WTC11 (cell line): ENCODE measurements around the gene GRM4. TPM values are rescaled to one million over a fixed set of nuclear protein-coding genes. Genes with fewer than 3 reads are reported as not detected.
A peak's percentile ranks its signal among the peaks of the same experiment; 100 is the strongest.

ENCODE experiments used
- ATAC-seq: fragments of 200-7000 bp; cut with Tn5 transposase; 2 replicates; pipeline ENCODE4 v1.10.0; 2021; ENCODE audit warnings: mild to moderate bottlenecking, moderate library complexity
- CTCF ChIA-PET: fragments of 300-600 bp; sonication (Branson Sonifier 250); formaldehyde crosslinking; loops from one replicate; lab custom pipeline; 2021; ENCODE audit warnings: antibody characterized with exemption; lab: Charles Lee
- POLR2A ChIA-PET: fragments of 350-600 bp; sonication (Branson Sonifier 250); formaldehyde crosslinking; loops from one replicate; lab custom pipeline; 2021; ENCODE audit warnings: antibody characterized with exemption; lab: Charles Lee
- DNase-seq: peaks from one replicate; pipeline ENCODE4 v3.0.0; 2021; ENCODE audit warnings: low spot score
- H3K27ac Mint-ChIP-seq: 2 replicates; pipeline ENCODE4 v1.8.0; 2021; ENCODE audit warnings: mixed read lengths
- H3K27me3 Mint-ChIP-seq: 2 replicates; pipeline ENCODE4 v1.8.0; 2021; ENCODE audit warnings: low read depth, mild to moderate bottlenecking, moderate library complexity, mixed read lengths
- H3K36me3 Mint-ChIP-seq: 2 replicates; pipeline ENCODE4 v1.8.0; 2021; ENCODE audit warnings: mixed read lengths
- H3K4me1 Mint-ChIP-seq: 2 replicates; pipeline ENCODE4 v1.8.0; 2022; ENCODE audit warnings: mixed read lengths
- H3K4me3 Mint-ChIP-seq: 2 replicates; pipeline ENCODE4 v1.8.0; 2021; ENCODE audit warnings: mild to moderate bottlenecking, moderate library complexity, mixed read lengths
- H3K9me3 Mint-ChIP-seq: 2 replicates; pipeline ENCODE4 v1.8.0; 2021; ENCODE audit warnings: mixed read lengths
- ARID4B ChIP-seq: sonication (generic); formaldehyde crosslinking; IDR thresholded peaks from 2 replicates; pipeline ENCODE4 v1.8.0; 2023; ENCODE audit warnings: missing genetic modification reagents, mild to moderate bottlenecking, borderline replicate concordance
- ATF2 ChIP-seq: sonication (generic); formaldehyde crosslinking; IDR thresholded peaks from 2 replicates; pipeline ENCODE4 v1.8.1; 2022; ENCODE audit warnings: low read depth, missing genetic modification reagents, borderline replicate concordance
- CTCF ChIP-seq: fragments of 200-600 bp; IDR thresholded peaks from 2 replicates; pipeline ENCODE4 v1.8.0; 2022; ENCODE audit warnings: antibody characterized with exemption
- ETV6 ChIP-seq: sonication (generic); formaldehyde crosslinking; IDR thresholded peaks from 2 replicates; pipeline ENCODE4 v1.8.1; 2022; ENCODE audit warnings: mild to moderate bottlenecking, missing genetic modification reagents
- HMGXB4 ChIP-seq: sonication (generic); formaldehyde crosslinking; IDR thresholded peaks from 2 replicates; pipeline ENCODE4 v1.8.1; 2023; ENCODE audit warnings: mild to moderate bottlenecking, moderate library complexity, missing genetic modification reagents
- IRF2 ChIP-seq: sonication (generic); formaldehyde crosslinking; IDR thresholded peaks from 2 replicates; pipeline ENCODE4 v1.8.0; 2022; ENCODE audit warnings: low read depth, missing genetic modification reagents, borderline replicate concordance
- NFE2L1 ChIP-seq: sonication (generic); formaldehyde crosslinking; IDR thresholded peaks from 2 replicates; pipeline ENCODE4 v1.8.1; 2023; ENCODE audit warnings: missing genetic modification reagents
- NFYB ChIP-seq: sonication (generic); formaldehyde crosslinking; conservative IDR thresholded peaks from 2 replicates; pipeline ENCODE4 v1.8.0; 2022; ENCODE audit warnings: low read depth, missing genetic modification reagents
- ZBTB43 ChIP-seq: sonication (generic); formaldehyde crosslinking; IDR thresholded peaks from 2 replicates; pipeline ENCODE4 v1.8.1; 2023; ENCODE audit warnings: mild to moderate bottlenecking, missing genetic modification reagents
- total RNA-seq: library from RNA; stranded (reverse); gene quantifications from 3 replicates; pipeline ENCODE4 v1.2.3, GENCODE V29; 2021

The GRM4 gene
- total RNA-seq, 1 experiment from 2014 or later = 34.5 TPM

GRCh38 chr6:34143884-34144580 lies 1.9 kb downstream of the GRM4 start (continued):
- TF ChIP-seq HMGXB4 (CRISPR knock-in tag) = peak; percentile 92
- TF ChIP-seq ETV6 (CRISPR knock-in tag) = no peak
- TF ChIP-seq IRF2 = no peak
- TF ChIP-seq NFE2L1 = no peak
- TF ChIP-seq ZBTB43 (CRISPR knock-in tag) = no peak
- peak; percentile 77; the same call in 1 of the 2 replicates for TF ChIP-seq ARID4B
- TF ChIP-seq ATF2 (CRISPR knock-in tag) = no peak

- ChIA-PET CTCF (interaction anchor here (1.0 to 7.4 kb wide), 11 partner anchors 11 to 216 kb away, joined by 3 to 83 read pairs (median 4); no protein-coding TSS in a partner anchor), POLR2A (interaction anchor here (1.6 kb wide), 1 partner anchor 12 kb away, joined by 19 read pairs; no protein-coding TSS in a partner anchor)
- ATAC-seq (no peak), DNase-seq (no peak)
- H3K27ac Mint-ChIP-seq = no peak overlapping the region
- H3K27me3 Mint-ChIP-seq = peaks cover 35% of the 10 kb centered on the region
- H3K36me3 Mint-ChIP-seq = no peaks in the 10 kb centered on the region
- no peaks in the 10 kb centered on the region for H3K9me3 Mint-ChIP-seq
- peak overlapping the region; percentile 68 for H3K4me3 Mint-ChIP-seq
- peaks cover 76% of the 10 kb centered on the region for H3K4me1 Mint-ChIP-seq
- TF ChIP-seq CTCF (0 out of 2 replicates have a peak, but pooled peaks have one; percentile 22), NFYB (no peak)
Measured at GRCh38 chr6:34143196-34143883, 2.5 kb downstream of the GRM4 start.
